Stimulated activated CD4-positive, alpha-beta T cell treated with anti-CD3 and anti-CD28 coated beads, Interleukin-15, amount 100 ng/mL, for 48 hours (primary cell): ENCODE results near the gene SLX4IP.

Experiments
- DNase-seq, 2 donors: peaks; one replicate each; pipeline ENCODE4 v3.0.0-alpha.2; 2020; ENCODE audit warnings: low read depth in 2 of 2

The SLX4IP gene

DNA sequence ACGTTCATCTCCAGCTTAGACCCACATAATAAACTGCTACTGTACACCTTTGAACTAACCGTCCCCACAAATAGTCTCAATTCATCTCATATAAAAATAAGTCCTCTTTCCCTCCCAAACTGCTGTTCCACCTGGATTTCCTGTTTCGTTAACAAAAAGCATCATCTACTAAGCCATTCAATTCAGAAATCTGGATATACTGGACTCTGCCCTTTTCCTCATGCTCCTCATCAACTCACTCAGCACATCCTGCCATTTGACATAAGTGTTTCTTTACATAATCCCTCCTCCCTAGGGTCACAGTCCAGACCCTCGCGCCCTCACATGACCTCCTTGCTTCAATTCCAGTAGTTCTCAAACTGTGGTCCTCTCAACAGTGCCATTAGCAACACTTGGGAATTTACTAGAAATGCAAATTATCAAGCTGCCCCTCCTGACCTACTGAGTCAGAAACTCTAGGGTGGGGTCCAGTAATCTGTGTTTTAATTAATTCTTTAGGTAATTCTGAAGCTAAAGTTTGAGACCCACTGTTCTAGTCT lies 5.6 kb upstream of the SLX4IP start:
- no peak for DNase-seq

DNA sequence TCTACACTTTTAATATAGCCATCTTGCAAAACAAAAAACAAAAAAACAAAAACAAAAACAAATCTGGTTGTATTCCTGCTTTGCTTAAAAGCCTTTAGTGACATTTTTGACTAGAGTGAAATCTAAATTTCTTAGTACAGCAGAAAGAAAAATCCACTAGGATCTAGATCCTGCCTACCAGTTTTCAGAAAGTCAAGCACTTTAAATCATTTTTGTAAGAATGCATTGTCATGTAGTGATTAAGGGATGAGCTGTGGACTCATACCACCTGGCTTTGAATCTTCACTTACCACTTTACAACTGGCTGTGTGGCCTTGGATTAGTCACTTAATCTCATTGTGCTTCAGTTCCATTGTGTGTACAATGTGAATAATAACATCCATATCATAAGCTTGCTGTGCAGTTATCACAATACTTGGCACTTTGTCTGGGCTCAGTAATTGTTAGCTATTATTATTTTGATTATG lies 5.1 kb upstream of the SLX4IP start:
- no peak for DNase-seq

DNA sequence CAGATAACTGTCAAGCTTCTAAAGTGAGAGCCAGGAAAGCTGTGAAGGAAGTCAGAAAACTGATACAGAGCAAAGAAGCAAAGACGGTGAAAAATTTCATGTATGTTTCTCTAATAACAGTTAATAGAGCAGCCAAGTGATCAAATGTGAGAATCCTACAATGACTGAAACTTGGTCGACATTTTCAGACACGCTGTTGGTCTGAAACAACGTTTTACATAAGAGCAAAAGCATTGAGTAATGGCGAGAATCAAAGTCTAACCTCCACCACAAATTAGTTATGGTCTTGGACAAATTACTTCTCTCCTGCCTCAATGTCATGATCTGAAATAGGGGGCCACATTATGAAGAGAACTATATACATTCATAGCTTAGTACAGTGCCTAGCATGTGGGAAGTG lies 4.4 kb upstream of the SLX4IP start:
- DNase-seq = no peak

- DNase-seq = no peak
Observed at GRCh38 chr20:10432079-10432478, 3.0 kb upstream of the SLX4IP start.

DNA sequence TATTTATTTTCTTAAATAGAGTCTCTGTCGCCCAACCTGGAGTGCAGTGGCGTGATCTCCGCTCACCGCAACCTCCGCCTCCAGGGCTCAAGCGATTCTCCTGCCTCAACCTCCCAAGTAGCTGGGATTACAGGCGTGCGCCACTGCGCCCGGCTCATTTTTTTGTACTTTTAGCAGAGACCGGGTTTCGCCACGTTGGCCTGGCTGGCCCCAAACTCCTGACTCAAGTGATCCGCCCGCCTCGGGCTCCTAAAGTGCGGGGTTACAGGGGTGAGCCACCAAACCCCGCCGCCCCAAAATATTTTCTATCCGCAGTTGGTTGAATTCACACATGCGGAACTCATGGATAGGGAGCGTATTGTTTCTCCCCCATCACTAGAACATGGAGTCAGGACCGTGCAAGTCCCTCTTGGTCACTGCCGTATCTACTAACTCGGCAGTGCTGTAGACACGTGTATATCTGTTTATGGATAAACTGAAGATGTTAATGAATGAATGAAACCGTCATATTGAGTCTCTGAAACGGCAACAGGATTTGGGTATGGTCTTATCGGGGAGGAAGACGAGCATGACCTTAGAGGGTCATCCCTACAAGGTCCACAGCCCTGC lies 2.0 kb upstream of the SLX4IP start:
- DNase-seq = no peak

- DNase-seq = peak; percentile 71 to 79
Observed at GRCh38 chr20:10433623-10434466, 1.3 kb upstream of the SLX4IP start, which contains the start of gene MKKS. Gene MKKS, minus strand, starts transcription at chr20:10434222. Its CDS starts 20,708 bp downstream, at chr20:10413514.

- DNase-seq = peak; percentile 59 to 69
Observed at GRCh38 chr20:10434467-10434831, 656 bp upstream of the SLX4IP start.

GRCh38 chr20:10436053-10436699 lies 1.1 kb downstream of the SLX4IP start:
- DNase-seq = no peak

DNA sequence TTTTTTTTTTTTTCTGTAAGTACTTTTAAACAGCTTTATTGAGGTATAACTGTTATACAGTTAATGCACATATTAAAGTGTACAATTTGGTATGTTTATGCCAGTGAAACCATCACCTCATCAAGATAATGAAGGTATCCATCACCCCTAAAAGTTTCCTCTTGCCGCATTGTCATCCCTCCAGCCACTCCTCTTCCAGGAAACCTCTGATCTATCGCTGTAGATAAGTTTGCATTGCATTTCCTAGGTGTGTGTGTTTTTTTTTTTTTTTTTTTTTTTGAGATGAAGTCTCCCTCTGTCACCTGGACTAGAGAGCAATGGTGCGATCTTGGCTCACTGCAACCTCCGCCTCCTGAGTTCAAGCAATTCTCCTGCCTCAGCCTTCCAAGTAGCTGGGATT lies 3.1 kb downstream of the SLX4IP start:
- no peak for DNase-seq

DNA sequence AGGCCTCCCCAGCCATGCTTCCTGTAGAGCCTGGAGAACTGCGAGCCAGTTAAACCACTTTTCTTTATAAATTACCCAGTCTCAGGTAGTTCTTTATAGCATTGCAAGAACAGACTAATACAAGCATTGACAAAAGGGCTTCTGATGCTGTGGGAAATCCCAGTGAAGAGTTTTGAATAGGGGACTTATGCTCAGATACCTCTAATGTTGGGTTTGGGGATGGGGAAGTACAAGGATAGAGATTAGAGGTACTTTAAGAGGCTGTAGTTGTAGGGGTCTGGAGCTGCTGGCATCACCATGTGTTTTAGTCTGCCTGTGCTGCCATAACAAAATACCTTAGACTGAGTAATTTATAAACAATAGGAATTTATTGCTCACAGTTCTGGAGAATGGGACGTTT lies 8.8 kb downstream of the SLX4IP start:
- DNase-seq = no peak

DNA sequence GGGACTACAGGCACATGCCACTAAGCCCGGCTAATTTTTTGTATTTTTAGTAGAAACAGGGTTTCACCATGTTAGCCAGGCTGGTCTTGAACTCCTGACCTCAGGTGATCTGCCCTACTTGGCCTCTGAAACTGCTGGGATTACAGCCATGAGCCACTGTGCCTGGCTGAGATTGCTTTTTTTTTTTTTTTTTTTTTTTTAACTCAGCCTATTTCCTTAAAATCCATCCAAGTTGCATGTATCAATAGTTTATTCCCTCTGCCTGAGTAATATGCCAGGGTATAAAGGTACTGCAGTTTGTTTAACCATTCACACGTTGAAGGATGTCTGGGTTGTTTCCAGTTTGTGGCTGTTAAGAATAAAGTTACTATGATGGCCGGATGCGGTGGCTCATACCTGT lies 10.7 kb downstream of the SLX4IP start:
- no peak for DNase-seq

- DNase-seq = no peak
Observed at GRCh38 chr20:10447028-10447427, 11.9 kb downstream of the SLX4IP start.

DNA sequence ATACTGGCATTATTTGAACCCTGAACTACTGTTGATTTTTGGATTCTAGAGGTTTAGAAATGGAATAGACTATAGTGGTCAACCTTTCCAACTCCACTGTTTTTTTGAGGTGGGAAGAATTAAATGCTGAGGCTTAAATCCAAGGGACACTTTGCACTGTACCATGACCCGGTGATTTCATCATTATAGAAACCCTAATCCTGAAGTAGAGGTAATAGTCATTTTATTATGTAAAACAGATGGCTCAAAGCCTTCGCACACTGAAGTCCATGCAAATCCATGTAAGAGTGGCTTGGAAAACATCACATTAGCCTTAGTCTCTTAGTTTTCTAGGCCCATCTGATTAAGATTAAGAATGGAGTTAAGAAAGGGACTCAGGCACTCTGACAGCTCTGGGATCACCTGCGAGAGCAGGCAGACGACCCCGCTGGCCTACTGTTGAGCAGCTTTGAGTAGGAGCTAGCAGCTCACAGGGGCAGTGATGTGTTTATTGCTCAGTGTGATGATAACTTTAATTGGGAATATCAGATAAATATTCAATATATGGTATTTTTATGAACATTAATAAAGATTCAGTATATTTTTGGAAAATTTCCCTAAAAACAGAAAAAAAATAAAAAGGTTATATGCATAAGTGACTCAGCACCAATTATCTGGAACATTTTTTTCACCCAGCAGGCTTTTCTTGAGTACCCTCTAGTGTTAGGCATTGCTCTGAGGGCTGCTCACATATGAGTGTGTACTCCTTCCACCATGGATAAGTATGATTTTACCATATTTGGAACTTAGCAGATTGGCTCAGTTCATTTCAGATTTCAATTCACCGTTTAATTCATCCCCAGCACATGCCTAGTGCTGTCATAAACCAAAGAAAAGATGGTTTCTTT lies 13.4 kb downstream of the SLX4IP start:
- DNase-seq = no peak

DNA sequence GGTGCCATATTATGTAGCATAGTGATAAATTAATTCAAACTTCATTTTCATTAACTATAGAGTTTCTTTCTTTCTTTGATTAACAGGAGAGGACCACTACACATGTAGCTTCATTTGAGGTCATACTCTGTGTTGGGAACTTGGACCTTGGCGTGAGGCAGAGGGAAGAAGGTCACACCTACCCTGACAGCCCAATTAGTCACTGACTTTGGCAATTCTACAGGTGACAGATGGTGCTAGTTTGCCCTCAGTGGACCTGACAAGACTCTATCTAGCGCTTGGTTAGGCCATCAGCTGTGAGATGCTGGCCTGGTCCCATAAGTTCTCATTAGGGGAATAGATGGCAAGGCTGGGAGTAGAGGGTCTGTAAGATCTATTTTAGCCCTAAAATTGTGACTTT lies 14.2 kb downstream of the SLX4IP start:
- no peak for DNase-seq

DNA sequence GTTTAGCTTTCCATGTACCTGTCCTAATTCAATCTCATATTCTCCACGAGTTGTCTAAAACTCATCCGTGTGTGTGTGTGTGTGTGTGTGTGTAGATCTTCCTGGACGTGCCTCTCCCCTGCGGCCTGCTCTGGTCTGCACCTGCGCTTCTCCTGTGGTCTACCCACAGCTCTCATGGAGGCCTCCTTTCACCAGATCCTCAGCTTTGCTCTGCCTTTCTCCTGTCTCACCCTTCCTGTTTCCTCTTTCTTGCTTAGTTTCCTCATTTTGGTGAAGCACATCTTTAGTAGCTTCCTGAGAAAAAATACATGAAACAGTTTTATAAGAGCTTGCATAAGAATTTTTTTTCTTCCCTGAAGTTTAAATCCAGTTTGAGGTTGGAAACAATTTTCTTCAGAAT lies 18.1 kb downstream of the SLX4IP start:
- DNase-seq = no peak

DNA sequence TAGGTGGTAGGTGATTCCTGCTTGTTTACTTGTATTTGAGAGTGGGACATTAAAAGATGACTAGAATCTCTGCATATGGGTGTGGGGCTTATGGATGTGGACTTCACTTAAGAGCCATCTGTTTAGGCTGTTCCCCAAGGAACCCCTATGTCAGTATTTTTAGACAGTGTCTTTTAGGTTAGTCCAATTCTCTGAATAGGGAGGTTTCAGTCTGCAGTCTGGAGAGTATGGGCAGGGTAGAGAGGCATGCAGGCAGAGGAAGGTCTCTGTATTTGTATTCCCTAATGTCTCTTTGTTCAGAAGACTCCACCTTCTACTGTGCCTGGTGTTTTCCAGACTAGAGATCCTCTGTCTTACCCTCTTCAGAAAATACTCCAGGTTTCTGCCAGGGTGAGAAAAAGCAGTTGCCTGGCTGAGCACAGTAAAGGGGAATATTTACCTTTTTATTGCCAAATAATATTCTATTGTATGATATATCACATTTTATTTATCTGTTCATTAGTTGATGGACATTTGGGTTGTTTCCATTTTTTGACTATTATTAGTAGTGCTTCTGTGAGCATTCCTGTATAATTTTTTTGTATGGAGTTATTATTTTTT lies 19.1 kb downstream of the SLX4IP start:
- DNase-seq = no peak

GRCh38 chr20:10461495-10461894 lies 26.4 kb downstream of the SLX4IP start:
- DNase-seq = no peak

DNA sequence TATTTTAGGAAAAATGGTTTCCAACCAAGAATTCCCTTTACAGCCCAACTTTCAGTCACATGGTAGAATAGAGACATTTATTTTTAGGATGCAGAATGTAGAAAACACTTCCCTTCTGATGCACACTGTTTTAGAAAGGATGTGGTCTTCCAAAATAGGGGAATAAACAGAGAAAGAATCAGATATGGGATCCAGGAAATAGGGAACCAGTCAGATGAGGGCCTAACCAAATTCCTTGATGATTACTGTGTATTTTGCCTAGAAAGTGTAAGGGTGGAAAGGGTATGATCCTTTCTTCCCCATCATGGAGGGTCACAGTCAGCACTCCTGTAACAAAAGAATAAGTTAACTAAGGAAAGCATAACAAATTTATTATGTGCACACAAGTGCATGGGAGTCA lies 27.4 kb downstream of the SLX4IP start:
- DNase-seq = no peak

DNA sequence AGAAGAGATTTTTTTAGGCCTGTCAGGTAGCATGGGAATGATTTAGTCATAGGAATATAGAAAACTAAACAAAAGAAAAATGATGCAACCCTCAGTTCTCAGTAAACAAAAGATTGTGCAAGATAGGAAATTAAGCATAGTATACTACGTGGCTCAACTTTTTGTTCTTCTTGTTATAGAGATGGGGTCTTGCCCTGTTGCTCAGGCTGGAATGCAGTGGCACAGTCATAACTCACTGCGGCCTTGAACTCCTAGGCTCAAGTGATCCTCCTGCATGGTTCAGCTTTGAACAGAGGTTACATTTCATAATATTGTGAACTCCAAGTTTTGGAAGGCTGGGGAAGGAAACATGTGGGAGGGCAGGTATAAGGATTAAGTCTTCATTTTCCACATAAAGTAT lies 28.5 kb downstream of the SLX4IP start:
- no peak for DNase-seq

DNA sequence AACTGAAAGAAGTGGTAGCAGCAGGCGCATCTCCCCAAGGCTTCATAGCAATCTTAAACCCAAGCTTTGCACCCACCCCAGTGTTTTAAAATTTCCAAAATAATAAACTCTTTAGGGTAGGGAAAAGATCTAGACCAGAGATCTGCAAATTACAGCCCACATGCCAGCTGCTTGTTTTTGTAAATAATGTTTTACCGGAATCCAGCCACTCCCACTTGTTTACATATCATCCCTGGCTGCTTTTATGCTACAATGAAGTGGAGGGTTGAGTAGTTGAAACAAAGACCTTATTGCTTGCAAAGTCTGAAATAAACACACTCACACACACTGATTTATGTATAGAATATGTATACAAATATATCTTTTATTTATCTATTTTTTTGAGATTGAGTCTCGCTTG lies 30.0 kb downstream of the SLX4IP start:
- no peak for DNase-seq

- DNase-seq = no peak
Observed at GRCh38 chr20:10466325-10466724, 31.2 kb downstream of the SLX4IP start.
